Erythroblast (primary cell): ENCODE results near the gene ATXN10.

Source experiments
- GATA1 ChIP-seq: IDR thresholded peaks from 2 replicates; pipeline ENCODE4 v1.6.1; 2011; ENCODE audit warnings: low read depth, mild to moderate bottlenecking, control low read depth, low read length, moderate library complexity
- POLR2A ChIP-seq: IDR thresholded peaks from 2 replicates; pipeline ENCODE4 v1.6.1; 2011; ENCODE audit warnings: mild to moderate bottlenecking, low read length

DNA sequence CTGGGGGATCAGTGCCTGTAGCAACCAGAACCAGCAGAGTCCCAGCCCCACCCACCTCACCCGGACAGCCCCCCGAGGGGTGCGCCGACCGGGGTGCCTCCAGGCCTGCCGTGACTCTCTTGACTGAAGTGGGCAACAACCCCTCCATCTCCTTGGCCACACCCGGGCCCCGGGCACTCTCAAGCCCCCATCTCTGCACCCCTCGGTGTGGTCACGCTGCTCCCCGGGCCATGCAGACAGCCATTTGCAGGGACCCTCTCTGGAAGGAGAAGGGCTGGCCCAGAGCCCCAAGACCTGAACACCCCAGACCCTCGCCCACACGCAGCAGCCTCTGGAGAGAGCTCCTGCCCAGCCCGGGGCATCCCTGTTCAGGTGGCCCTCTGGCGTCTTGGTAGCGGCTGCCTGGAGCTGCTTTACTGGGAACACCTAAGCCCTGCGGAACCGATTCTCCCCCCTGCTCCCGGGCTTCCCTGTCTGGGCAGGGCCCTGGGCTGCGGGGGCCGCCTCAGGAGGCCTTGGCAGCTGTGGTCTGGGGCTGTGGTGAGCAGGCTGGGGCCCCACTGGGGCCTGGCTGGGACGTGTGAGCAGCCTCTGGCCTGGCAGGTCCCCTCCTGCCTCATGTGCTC is 220.5 kb downstream of the ATXN10 start:
- TF ChIP-seq POLR2A (no peak), GATA1 (no peak)
